GM21717 (cell line): ENCODE results near the gene OR52H1.
A peak's percentile ranks its signal among the peaks of the same experiment; 100 is the strongest.
"Not testable (repeated sequence)": the region's sequence is repeated elsewhere in the genome, so short reads cannot be mapped to it uniquely, and the experiment has no call there.

Experiments
- ATAC-seq: cut with Tn5 transposase; IDR thresholded peaks from one replicate; pipeline ENCODE4 v1.9.1; 2021; ENCODE audit warnings: mild to moderate bottlenecking, moderate library complexity; ENCODE audit not compliant: unreplicated experiment

The OR52H1 gene

DNA sequence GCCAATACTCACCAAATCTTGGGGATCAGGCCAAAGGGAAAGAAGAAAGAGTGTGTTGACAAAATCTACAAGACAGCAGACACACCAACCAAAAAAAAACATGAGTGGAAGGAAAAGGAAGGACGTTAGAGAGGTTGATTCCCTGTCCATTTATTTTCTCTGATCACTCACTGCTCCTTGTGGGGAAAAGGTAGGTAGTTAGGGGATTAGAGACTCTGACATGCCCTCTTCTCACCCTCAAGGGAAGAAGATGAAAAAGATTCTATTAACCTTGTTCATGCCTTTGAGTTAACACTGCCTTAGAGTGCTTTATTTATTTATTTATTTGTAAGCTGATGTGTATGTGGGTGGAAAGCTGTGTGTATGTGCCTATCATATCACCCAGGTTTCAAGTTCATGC, at the start of gene OR52H1:
Gene OR52H1 (minus strand): TSS at position 101 of the 400 bp plus-strand sequence. CDS start 3,035 bp downstream, outside the sequence.
- no peak for ATAC-seq

DNA sequence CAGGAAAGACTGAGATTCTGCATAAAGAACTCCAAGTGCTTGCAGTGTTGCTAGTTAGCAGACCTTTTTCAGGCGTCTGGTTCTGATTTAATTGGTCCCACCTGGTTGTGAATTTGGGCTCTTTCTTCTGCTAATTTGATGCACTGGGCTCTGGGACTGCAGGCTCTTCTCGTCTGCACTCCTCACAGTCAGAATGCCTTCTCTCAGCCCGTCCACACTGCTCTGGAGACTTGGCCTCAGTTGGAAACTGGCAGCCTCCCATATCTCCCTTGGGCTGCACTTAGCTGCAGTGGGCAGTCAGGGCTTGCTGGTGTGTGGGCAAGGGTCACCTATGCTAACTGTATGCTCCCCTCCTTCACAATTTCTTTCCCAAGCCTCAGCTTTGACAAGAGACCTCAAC, 49.6 kb upstream of the OR52H1 start:
- ATAC-seq, result no peak

DNA sequence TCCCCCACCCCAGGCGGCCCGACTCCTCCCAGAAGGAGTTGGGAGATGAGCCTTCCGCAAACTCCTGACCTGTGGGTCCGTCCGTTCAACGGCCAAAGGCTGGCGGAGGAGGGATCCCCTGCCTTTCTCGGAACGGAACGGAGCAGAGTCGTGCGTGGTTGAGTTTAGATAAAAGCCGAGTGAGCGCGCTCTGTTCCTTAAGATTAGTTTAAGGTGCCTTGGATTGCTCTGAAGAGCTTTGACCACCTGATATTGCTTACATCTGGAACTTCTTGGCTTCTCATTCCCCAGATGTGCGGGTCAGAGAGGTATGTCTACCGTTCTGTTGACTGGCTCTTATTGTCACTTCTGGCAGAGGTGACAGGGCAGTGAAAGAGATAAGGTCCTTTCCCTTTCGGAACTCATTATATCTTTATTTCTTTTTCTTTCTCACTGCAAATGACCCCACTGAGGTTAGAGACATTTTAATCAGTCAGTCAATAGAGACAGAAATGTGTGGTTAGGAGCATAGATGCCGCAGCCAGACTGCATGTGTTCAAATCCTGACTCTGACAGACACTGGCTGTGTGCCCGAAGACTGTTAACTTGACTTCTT, 48.4 kb upstream of the OR52H1 start, which contains the start of gene TRIM6:
Gene TRIM6 (plus strand): TSS at position 31 of the 595 bp plus-strand sequence. CDS start 261 bp downstream, at position 292.
- ATAC-seq, result no peak

DNA sequence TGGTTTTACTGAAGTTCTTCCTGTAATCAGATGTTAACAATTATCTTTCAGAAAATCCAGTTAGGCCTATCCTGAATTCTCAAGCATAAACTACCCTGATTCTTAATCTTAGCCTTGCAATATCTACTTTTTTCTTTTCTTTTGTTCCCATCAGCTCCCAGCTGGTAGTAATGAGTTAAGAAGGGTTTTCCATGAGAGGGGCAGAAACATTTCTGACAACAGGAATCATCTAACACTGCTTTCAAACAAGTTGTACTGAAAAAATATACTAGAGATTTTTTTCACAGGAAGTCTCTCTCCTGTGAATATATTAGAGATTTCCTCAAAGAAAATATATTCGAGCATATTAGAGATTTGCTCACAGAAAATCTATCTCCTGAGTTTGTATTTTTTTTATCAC, 44.8 kb upstream of the OR52H1 start:
- ATAC-seq, result no peak

DNA sequence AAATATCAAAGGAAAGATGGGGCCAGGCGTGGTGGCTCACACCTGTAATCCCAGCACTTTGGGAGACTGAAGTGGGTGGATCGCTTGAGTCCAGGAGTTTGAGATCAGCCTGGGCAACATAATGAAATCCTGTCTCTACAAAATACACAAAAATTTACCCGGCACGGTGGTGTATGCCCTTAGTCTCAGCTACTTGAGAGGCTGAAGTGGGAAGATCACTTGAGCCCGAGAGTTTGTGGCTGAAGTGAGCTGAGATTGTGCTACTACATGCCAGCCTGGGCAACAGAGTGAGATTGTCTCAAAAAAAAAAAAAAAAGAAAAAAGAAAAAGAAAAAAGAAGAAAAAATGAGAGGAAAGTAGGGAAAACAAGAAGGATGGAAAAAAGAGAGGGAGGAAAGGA, 44.3 kb upstream of the OR52H1 start:
- no peak for ATAC-seq

DNA sequence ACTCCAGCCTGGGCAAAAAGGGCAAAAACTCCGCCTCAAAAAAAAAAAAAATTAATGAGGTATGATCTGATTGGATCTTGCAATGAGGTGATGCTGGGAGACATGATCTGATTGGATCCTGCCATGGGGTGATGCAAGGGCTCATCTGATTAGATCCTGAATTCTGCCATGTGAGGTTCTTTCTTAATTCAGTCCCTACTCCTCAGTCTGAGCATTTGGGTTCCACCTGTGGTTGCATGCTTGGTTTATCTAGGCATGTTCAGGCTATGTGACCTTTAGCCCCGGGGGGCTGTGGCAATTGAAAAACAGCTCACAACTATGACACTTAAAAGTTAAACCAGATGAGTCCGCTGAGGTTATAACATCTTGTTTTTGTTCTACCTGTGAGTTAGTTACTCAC, 43.3 kb upstream of the OR52H1 start:
- no peak for ATAC-seq

DNA sequence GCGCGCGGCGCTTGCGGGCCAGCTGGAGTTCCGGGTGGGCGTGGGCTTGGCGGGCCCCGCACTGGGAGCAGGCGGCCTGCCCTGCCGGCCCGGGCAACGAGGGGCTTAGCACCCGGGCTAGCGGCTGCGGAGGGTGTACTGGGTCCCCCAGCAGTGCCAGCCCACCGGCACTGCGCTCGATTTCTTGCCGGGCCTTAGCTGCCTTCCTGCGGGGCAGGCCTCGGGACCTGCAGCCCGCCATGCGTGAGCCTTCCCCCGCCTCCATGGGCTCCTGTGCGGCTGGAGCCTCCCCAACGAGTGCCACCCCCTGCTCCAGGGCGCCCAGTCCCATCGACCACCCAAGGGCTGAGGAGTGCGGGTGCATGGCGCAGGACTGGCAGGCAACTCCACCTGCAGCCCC, 41.6 kb upstream of the OR52H1 start:
- not testable (repeated sequence) for ATAC-seq

DNA sequence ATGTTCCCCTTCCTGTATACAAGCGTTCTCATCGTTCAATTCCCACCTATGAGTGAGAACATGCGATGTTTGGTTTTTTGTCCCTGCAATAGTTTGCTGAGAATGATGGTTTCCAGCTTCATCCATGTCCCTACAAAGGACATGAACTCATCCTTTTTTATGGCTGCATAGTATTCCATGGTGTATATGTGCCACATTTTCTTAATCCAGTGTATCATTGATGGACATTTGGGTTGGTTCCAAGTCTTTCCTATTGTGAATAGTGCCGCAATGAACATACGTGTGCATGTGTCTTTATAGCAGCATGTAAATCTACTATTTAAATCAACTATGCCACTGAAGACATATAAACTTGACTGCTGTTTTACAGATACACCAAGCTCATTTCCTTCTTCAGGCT, 36.1 kb upstream of the OR52H1 start:
- not testable (repeated sequence) for ATAC-seq

DNA sequence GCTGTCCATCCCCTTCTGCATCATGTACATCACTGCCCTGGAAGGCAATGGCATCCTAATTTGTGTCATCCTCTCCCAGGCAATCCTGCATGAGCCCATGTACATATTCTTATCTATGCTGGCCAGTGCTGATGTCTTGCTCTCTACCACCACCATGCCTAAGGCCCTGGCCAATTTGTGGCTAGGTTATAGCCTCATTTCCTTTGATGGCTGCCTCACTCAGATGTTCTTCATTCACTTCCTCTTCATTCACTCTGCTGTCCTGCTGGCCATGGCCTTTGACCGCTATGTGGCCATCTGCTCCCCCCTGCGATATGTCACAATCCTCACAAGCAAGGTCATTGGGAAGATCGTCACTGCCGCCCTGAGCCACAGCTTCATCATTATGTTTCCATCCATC, 32.7 kb upstream of the OR52H1 start:
- no peak for ATAC-seq

DNA sequence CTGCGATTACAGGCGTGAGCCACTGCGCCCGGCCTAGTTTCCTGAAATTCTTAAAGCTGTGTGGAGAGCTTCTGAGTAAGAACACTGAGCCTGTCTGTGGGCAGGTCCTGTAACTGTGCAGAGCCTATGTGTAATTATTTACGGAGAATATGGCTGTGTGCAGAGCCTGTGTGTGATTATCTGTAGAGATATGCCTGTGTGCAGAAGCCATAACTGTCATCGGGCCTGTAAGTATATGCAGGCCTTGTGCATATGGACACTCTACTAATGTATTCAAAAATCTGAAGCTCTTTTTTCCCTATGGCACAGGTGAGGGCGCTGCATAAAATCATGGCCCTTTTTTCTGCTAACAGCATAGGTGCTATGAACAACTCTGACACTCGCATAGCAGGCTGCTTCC, 32.2 kb upstream of the OR52H1 start, which contains the start of gene OR52B6:
Gene OR52B6 (plus strand): TSS at position 301 of the 400 bp plus-strand sequence. CDS start 0 bp downstream, at position 301.
- ATAC-seq, result no peak

DNA sequence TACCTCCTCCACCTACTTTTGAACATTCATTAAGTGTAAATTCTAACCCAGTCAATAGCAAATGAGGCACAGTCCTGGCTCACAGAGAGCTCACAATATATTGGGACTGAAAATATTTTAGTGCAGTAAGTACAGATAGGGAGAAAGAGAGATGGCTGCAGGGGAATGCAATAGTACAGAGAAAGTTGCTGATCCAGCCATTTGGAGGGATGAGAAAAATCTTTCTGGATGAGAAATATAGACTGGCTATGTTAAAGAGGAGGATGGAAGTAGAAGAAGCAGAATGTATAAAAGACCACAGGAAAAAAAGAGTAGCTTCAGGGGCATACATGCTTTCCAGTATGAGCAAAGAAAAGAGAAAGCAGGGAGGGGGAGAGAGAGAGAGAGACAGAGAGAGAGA, 28.8 kb upstream of the OR52H1 start:
- no peak for ATAC-seq

DNA sequence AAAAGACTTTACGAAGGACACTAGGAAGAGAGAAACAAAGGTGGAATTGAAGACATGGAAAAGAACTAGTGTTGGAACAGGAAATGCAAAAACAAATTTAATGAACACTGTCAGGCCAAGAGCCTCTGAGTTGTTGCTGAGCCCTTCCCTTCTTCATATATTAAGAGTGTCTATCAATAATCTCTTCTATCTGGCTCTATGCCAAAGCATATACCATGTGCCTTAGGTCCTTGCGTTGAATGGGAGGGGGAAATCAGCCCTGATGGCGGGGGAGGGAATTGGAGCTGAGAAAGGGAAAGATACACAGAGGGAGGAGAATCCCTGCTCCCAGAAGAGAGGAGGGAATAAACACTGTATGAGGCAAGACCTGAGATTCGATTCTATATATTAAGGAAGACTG, 26.8 kb upstream of the OR52H1 start:
- no peak for ATAC-seq

DNA sequence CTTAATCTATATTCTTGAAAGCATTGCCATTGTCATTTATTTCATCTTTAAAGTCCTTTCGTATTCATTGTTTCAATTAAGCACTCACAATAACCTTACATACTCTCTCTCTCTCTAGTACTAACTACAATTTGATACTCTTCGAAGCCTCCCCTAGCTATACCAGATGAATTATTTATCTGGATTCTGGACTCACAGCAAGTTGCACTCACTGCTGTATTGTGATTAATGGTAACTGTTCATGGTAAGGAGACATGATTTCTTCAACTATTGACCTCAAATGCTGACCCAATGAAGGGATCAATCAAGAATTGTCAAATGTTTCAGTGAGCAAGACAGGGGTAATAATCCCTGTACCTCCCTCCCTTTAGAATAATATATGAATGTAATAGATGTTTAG, 26.3 kb upstream of the OR52H1 start:
- no peak for ATAC-seq

DNA sequence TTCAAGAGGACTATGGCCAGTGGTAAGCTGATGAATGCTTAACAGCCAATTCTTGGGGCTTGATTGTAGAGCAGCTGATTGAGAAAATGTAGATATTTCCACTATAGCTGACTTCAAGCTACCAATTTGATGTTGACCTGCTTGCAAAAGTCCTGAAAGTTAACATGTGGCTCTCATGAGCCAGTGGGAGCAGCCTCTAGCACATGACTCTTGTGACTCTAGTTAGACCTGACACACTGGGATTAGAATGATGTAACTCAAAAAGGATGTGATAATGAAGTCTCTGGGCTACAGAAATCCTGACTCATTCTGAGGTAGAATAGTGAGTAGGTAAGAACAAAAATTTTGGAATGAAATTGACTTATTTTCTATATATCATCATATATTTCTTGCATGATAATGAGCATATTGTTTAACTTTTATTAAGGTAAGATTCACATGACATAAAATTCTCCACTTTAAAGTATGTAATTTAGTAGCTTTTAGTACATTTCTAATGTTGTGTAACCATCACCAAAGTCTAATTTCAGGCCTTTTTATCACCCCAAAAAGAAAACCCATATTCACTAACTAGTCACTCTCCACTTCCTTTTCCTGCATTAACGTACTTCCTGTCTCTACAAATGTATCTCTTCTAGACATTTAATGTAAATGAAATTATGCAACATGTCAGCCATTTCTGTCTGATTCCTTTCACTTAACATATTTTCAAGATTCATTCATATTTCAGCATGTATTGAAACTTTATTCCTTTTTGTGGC, 16.1 kb upstream of the OR52H1 start:
- ATAC-seq, result no peak

DNA sequence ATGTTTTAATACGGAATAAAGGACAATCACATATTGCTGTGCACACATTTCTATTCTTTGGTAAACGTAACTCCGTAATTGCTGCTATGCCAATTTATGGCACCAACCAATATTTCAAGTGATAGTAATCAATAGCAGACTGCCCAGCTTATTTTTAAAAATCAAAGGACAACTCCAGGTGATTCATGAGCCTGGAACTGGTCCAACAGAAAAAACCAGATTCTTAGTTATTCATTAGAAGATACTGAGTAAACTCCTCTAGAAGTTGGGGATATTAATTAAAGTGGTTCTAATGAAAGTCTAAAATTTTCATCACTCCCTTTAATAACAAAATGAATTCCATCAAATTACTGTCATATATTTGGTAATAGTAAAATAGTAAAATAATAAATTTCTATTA, 9.4 kb upstream of the OR52H1 start:
- ATAC-seq, result no peak

DNA sequence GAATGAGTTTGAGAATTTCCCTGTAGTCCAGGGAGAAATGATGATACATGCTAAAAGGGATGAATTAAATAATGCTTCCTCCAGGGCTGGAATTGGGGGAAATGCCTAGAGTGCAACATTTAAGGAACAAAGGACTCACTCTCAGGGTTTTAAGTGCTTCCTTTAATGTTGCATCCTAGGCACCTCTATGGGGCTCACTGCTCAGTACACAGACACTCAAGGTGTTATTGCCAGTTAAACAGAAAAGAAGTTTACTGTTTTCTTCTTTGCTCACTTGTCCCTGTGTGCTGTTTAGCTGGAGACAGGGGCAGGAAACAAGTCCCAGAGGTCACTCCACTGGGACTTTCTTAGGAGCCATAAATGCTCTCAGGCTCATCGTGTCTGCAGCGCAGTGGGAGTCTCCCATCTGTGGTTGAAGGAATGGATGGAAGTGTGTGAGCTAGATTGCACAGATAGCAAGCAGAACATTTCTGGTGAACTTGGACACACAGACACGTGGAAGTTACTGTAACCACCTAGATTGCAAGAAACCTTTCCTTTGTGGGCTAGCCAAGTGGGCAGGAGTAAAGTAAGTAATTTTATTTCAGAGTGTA, 8.4 kb upstream of the OR52H1 start:
- ATAC-seq, result no peak

DNA sequence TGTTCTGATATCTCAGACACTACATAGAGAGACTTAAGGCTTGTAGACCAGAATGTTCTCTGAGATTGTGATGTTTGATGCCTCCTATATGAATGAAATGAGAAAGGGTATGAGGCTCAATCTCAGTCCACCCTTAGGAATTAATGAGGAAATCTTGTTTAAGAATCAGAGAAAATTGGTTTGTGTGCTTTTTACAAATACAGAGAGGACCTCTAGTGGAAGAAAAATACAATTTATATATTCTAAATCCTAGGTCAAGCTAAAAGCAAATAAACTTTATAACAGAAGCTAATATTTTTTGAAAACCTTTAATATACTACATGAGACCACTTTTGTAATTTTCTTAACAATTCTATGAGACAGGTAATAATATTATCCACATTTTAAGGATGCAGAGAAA, 5.0 kb upstream of the OR52H1 start:
- no peak for ATAC-seq

DNA sequence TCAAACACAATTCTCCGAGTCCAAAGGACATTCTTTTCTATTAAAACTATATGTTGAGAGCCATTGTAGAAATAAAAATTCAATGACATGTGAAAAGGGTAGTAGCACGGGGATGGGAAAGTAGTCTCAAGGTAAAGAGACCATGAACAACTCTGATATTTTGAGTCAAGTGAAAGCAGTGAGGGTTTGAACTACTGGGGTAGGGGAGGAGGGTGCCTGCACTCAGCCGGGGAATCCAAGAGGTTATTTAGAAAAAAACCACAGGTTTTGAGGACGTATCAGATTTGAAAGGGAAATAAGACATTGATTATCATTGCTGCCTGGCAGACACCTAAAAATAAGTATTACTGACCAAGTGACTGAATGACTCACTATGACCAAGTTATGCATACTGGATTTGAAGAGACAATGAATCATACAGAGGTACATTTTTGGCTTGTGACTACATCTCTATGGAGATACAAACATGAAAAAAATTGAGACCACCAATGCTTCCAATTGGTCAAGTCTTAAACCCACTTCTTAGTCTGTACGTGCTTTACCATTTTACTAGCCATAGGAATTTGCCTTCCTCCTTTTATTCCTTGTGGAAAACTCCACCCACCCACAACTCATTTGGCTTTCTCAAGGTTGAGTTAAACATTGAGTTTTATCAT, 2.2 kb upstream of the OR52H1 start:
- peak; percentile 75 for ATAC-seq

DNA sequence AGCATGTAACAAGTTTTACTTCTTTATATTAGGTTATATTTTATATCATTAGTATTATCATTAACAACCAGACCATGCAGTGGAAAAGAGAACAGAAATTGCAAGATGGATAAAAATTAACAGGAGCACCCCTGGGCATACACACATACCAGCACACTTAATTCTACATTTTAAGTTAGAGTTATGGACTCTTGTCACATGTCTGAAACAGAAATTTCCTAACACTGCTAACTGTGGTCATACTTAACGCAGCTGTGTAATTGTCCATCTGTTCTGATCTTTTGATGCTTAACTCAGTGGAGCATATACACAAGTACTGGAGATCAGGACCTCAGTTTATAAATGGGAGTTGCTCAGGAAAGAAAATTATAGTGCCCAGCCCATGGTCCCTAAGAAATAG, 358 bp downstream of the OR52H1 start:
- ATAC-seq, result no peak

DNA sequence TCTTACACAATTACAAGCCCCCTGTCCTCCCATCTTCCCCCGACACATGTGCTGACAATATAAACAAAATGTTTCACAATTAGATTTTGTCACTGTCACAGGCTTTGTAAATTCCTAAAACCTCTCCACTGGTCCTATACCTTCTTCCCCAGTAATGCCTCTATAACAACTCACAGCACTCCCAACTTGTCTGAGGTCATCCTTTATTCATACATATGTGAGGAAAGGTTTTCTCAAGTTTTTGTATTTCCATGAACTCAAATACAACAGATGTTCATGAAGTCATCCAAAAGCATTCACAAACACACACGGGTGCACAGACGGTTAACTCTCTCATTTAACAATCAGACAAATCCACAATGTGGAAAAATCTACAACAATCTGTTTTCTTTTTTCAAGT, 1.9 kb downstream of the OR52H1 start:
- no peak for ATAC-seq

DNA sequence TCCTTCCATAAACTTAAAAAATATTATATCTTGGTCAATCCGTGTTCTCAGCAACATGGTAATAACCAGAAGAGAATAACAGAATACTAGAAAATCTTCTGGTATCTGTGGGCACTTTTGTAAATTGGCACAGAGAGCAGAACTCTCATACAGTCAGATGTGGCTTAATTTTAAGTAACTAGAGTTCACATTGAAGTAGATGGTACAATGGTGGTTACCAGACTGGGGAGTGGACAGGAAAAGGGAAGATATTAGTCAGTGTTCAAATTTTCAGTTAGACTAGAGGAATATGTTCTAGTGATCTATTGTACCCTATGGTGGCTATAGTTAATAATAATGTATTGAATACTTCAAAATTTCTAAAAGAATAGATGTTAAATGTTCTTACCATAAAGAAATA, 6.9 kb downstream of the OR52H1 start:
- ATAC-seq, result no peak

DNA sequence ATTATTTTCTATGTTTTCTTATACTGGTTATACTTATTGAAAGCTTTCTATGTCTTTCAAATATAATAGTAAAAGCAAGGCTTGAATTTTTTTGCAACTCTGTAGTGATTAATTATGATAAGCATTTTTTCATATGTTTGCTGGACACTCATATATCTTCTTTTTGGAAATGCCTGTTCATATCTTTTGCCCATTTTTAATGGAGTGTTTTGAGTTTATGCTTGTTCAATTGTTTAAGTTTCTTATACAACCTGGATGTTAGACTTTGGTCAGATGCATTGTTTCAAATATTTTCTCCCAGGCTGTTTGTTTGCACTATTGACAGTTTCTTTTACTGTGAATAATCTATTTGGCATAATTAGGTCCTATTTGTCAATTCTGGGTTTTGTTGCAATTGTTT, 11.9 kb downstream of the OR52H1 start:
- ATAC-seq, result no peak
